GM13977 (cell line): ENCODE data around the gene ZBED2.

Experiments
- DNase-seq: peaks from one replicate; pipeline ENCODE4 v3.0.0; 2012; ENCODE audit warnings: low spot score
- in situ Hi-C: fragments of 300-500 bp; cut with MboI; formaldehyde crosslinking; loops from one replicate; pipeline ENCODE4 v1.12.0; 2022; ENCODE audit warnings: low sequenced_read_pairs, low pct_unique_long_range_greater_than_20kb, mixed read lengths, inconsistent platforms; ENCODE audit not compliant: unreplicated experiment
- TF ChIP-seq, protein P1 (sequence below): IDR thresholded peaks from 2 replicates; pipeline ENCODE4 v1.5.1; 2012; ENCODE audit warnings: mild to moderate bottlenecking, control low read depth; ENCODE audit not compliant: insufficient read depth; ENCODE audit errors: extremely low read depth, missing control alignments

Gene ZBED2

DNA sequence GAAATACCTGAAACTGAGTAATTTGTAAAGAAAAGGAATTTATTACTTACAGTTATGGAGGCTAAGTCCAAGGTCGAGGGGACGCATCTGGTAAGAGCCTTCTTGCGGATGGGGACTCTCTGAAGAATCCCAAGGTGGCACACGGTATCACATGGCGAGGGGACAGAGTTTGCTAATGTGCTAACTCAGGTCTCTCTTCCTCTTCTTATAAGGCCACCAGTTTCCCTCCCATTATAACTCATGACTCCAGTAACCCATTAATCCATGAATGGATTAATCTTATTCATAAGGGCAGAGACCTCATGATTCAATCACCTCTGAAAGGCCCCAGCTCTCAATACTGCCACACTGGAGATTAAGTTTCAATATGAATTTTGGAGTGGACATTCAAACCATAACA, 15.7 kb downstream of the ZBED2 start:
- in situ Hi-C loops, result no loop called here
- no peak for DNase-seq
- TF ChIP-seq, protein P1, sequence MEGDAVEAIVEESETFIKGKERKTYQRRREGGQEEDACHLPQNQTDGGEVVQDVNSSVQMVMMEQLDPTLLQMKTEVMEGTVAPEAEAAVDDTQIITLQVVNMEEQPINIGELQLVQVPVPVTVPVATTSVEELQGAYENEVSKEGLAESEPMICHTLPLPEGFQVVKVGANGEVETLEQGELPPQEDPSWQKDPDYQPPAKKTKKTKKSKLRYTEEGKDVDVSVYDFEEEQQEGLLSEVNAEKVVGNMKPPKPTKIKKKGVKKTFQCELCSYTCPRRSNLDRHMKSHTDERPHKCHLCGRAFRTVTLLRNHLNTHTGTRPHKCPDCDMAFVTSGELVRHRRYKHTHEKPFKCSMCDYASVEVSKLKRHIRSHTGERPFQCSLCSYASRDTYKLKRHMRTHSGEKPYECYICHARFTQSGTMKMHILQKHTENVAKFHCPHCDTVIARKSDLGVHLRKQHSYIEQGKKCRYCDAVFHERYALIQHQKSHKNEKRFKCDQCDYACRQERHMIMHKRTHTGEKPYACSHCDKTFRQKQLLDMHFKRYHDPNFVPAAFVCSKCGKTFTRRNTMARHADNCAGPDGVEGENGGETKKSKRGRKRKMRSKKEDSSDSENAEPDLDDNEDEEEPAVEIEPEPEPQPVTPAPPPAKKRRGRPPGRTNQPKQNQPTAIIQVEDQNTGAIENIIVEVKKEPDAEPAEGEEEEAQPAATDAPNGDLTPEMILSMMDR, result no peak

DNA sequence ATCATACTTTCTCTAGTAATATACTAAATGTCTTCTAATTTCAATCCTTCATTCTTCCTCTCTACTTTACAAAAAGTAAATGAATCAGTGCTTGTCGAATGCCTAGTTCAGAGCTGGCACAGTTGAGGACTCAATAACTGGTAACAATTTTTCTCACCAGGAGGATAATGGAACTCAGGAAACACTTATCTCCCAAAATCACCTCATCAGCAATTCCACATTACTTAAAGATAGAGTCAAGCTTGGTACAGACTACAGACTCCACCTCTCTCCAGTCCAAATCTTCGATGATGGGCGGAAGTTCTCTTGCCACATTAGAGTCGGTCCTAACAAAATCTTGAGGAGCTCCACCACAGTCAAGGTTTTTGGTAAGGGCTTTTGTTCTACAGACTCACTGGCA, 16.3 kb downstream of the ZBED2 start:
- TF ChIP-seq, protein P1, result no peak
- in situ Hi-C loops, result no loop called here

GRCh38 chr3:111577798-111578685, 17.1 kb downstream of the ZBED2 start:
- peak; percentile 42 for DNase-seq
- TF ChIP-seq, protein P1, result peak; percentile 63
- in situ Hi-C loops, result no loop called here

More for the DNA sequence above, 16.3 kb downstream of the ZBED2 start:
- DNase-seq, result no peak

DNA sequence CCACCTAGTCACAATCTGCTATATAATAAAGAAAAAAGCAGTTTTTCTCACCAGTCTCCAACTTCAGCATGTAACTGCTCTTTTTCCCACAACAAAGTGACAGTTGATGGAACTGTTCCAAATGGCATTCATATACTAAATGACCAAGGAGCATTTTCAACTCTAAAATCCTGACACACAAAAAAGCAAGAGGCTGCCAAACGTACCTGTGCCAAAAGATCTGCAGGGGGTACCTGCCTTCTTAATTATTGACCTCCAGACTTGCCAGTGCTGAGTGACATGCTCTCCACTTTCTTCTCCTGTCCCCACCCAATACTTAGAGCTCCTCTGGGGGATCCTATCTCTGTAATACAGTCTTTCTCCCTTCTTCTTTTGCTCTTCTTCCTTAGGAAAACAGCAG, 18.0 kb downstream of the ZBED2 start:
- no peak for DNase-seq
- TF ChIP-seq, protein P1, result no peak
- in situ Hi-C loops, result no loop called here

DNA sequence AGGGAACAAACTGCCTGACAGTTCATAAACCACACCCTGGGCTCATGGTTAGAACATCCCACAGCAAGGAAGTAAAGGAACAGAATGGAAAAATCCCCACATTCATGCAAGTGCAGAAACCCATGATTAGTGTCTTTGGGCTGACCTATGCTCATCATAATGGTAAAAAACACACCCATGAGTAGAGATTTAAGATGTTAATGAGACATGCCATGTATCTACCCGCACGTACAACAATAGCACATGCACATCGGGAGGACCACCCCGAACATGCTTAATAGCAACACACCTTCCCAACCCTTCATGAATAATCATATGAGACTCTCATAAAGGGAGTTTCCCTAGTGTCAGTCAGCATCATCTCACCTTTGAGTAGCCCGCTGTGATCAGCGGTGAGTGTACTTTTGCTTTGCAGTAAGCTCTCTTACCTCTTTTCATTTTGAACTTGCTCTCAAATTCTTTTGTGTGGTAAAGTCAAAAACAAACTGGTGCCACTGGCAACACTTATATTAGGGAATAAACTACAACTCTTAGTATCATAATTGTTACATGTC, 23.2 kb downstream of the ZBED2 start:
- no peak for DNase-seq
- in situ Hi-C loops, result no loop called here
- TF ChIP-seq, protein P1, result no peak

DNA sequence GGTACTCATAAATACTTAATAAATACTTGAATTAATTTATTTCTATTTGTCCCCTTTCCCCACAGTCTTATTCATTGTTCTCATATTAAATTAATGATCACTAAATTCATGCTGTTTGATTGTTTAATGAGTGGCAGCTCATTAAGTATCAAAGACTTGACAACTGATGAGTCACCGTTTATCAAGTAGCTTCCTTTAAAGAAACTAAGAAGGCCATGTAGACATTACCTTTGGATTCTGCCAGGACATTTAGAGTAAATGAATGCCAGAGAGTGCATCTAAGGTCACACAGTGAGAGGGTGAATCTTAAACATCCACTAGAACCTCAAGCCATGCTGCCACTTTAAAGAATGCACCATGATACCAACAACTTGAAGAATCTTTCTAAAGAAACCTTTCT, 23.9 kb downstream of the ZBED2 start:
- DNase-seq, result no peak
- in situ Hi-C loops, result no loop called here
- TF ChIP-seq, protein P1, result no peak
